Stimulated activated memory B cell treated with anti-CD40 and anti-IgM and Interleukin-4, amounts not matched to agents 10 μg/mL and 1 μg/mL and 100 μg/mL, for 72 hours (primary cell): Measurements from ENCODE around the gene SMIM32.

Experiments used
- ATAC-seq: fragments of 150-1000 bp; cut with Tn5 transposase; 2 replicates; pipeline ENCODE4 v1.10.0; 2021
- H3K27ac Mint-ChIP-seq: one replicate; pipeline ENCODE4 v1.8.0; 2022; ENCODE audit warnings: mild to moderate bottlenecking, mixed read lengths
- H3K27me3 Mint-ChIP-seq: one replicate; pipeline ENCODE4 v1.8.0; 2022; ENCODE audit warnings: mixed read lengths
- H3K36me3 Mint-ChIP-seq: one replicate; pipeline ENCODE4 v1.8.0; 2022; ENCODE audit warnings: mixed read lengths
- H3K4me1 Mint-ChIP-seq: one replicate; pipeline ENCODE4 v1.8.0; 2022; ENCODE audit warnings: mixed read lengths
- H3K4me3 Mint-ChIP-seq: one replicate; pipeline ENCODE4 v1.8.0; 2022; ENCODE audit warnings: mild to moderate bottlenecking, moderate library complexity, mixed read lengths
- H3K9me3 Mint-ChIP-seq: one replicate; pipeline ENCODE4 v1.8.0; 2022; ENCODE audit warnings: mixed read lengths

The SMIM32 gene

DNA sequence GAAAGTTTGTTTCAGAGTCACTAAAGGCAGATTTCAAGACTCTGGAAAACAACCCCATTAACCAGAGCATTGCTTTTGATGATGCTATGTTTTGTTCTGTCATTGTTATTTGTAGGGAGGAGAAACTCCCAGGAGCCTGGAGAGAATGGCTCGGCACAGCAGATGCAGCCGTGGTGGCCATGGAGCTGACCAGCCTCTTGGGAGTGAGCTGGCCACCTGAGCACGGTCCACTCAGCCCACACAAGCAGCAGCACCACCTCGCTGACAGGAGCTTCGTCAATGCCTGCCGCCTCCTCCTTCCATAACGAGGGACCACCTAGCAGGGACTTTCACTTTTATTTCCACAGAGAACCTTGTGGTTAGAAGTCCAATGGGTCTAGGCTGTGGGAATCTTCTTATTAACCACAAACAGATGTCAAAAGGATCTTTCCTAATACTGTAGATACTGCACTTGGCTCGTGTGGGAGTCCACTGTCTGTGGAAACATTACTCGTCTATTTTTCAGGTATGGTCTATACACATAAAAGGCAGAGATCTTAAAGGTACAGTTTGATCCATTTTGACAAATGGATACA is 21.0 kb upstream of the SMIM32 start:
- H3K9me3 Mint-ChIP-seq = no peaks in the 10 kb centered on the region
- peaks cover 44% of the 10 kb centered on the region for H3K27me3 Mint-ChIP-seq
- no peaks in the 10 kb centered on the region for H3K36me3 Mint-ChIP-seq
- no peak for ATAC-seq
- no peak overlapping the region for H3K27ac Mint-ChIP-seq
- H3K4me3 Mint-ChIP-seq = no peak overlapping the region
- H3K4me1 Mint-ChIP-seq = peaks cover 4% of the 10 kb centered on the region

DNA sequence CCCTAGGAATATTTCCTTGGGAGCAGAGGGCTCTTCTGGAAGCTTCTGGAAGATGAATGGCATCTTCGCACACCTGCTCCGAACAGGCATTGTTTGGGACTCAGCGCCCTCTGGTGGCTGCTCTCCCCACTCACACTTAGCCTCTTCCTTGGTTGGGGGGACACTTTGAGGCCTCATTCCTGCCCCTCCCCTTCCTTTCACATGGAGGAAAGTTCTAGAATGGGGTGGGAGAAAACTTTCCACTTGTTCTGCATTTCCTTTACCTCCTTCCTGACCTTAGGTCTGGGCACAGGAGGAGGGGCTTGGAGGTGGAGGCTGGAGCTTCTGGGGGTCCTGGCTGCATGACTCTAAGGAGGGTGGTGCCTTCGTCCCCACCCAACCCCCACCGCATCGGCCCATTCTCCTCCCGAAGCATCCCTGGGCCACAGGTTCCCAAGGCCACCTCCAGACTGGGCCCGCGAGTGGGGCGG is 19.3 kb upstream of the SMIM32 start:
- H3K27me3 Mint-ChIP-seq = peaks cover 51% of the 10 kb centered on the region
- H3K27ac Mint-ChIP-seq = no peak overlapping the region
- H3K4me3 Mint-ChIP-seq = no peak overlapping the region
- peaks cover 4% of the 10 kb centered on the region for H3K4me1 Mint-ChIP-seq
- H3K9me3 Mint-ChIP-seq = no peaks in the 10 kb centered on the region
- no peaks in the 10 kb centered on the region for H3K36me3 Mint-ChIP-seq
- ATAC-seq = no peak

GRCh38 chr5:136211282-136212040 is 18.5 kb upstream of the SMIM32 start:
- Mint-ChIP-seq H3K27ac (no peak overlapping the region), H3K27me3 (peaks cover 47% of the 10 kb centered on the region), H3K4me1 (peaks cover 4% of the 10 kb centered on the region), H3K4me3 (no peak overlapping the region), H3K36me3 (no peaks in the 10 kb centered on the region), H3K9me3 (no peaks in the 10 kb centered on the region)
- no peak for ATAC-seq

- Mint-ChIP-seq H3K36me3 (no peaks in the 10 kb centered on the region), H3K27ac (no peak overlapping the region), H3K4me3 (no peak overlapping the region), H3K27me3 (peaks cover 35% of the 10 kb centered on the region), H3K4me1 (peaks cover 4% of the 10 kb centered on the region), H3K9me3 (no peaks in the 10 kb centered on the region)
- no peak for ATAC-seq
These were observed 17.3 kb upstream of the SMIM32 start for GRCh38 chr5:136210259-136210658.

- peaks cover 4% of the 10 kb centered on the region for H3K4me1 Mint-ChIP-seq
- peaks cover 34% of the 10 kb centered on the region for H3K27me3 Mint-ChIP-seq
- ATAC-seq = no peak
- H3K4me3 Mint-ChIP-seq = no peak overlapping the region
- H3K36me3 Mint-ChIP-seq = no peaks in the 10 kb centered on the region
- H3K9me3 Mint-ChIP-seq = no peaks in the 10 kb centered on the region
- no peak overlapping the region for H3K27ac Mint-ChIP-seq
These were observed 16.5 kb upstream of the SMIM32 start for GRCh38 chr5:136209346-136209910.

GRCh38 chr5:136208916-136209315 is 16.0 kb upstream of the SMIM32 start:
- peaks cover 34% of the 10 kb centered on the region for H3K27me3 Mint-ChIP-seq
- no peak overlapping the region for H3K27ac Mint-ChIP-seq
- no peaks in the 10 kb centered on the region for H3K9me3 Mint-ChIP-seq
- no peaks in the 10 kb centered on the region for H3K36me3 Mint-ChIP-seq
- no peak for ATAC-seq
- peaks cover 4% of the 10 kb centered on the region for H3K4me1 Mint-ChIP-seq
- H3K4me3 Mint-ChIP-seq = no peak overlapping the region

DNA sequence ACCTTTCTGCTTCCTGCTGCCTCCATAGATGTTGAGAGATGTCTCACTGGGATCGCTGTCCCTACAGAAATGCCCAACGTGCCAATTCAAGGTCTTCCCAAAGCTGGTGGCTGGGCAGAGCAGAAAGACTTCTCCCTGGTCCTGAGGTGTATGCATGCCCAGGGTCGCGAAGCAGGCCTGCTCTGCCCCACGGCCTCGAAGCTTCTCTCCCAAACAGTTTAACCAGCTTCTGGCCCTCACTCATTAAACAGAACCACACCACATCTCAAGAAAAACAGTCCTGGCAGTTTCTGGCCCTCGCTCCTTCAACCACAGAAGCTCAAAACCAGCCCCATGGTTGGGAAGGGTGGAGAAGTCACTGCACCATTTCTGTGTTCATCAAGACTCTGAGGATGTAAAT is 14.7 kb upstream of the SMIM32 start:
- ATAC-seq = no peak
- Mint-ChIP-seq H3K27me3 (peaks cover 34% of the 10 kb centered on the region), H3K9me3 (no peaks in the 10 kb centered on the region), H3K36me3 (no peaks in the 10 kb centered on the region), H3K4me1 (peaks cover 4% of the 10 kb centered on the region), H3K4me3 (no peak overlapping the region), H3K27ac (no peak overlapping the region)

GRCh38 chr5:136206361-136206760 is 13.4 kb upstream of the SMIM32 start:
- Mint-ChIP-seq H3K4me3 (no peak overlapping the region), H3K9me3 (no peaks in the 10 kb centered on the region), H3K27me3 (peaks cover 32% of the 10 kb centered on the region), H3K36me3 (no peaks in the 10 kb centered on the region), H3K4me1 (no peaks in the 10 kb centered on the region), H3K27ac (no peak overlapping the region)
- no peak for ATAC-seq

- Mint-ChIP-seq H3K4me3 (no peak overlapping the region), H3K9me3 (no peaks in the 10 kb centered on the region), H3K27ac (no peak overlapping the region), H3K4me1 (no peaks in the 10 kb centered on the region), H3K36me3 (no peaks in the 10 kb centered on the region), H3K27me3 (peaks cover 33% of the 10 kb centered on the region)
- ATAC-seq = no peak
These were observed 13.0 kb upstream of the SMIM32 start for GRCh38 chr5:136205941-136206340.

- no peak overlapping the region for H3K27ac Mint-ChIP-seq
- no peaks in the 10 kb centered on the region for H3K36me3 Mint-ChIP-seq
- H3K4me1 Mint-ChIP-seq = no peaks in the 10 kb centered on the region
- no peak overlapping the region for H3K4me3 Mint-ChIP-seq
- H3K9me3 Mint-ChIP-seq = no peaks in the 10 kb centered on the region
- H3K27me3 Mint-ChIP-seq = peaks cover 28% of the 10 kb centered on the region
- no peak for ATAC-seq
These were observed 12.2 kb upstream of the SMIM32 start for GRCh38 chr5:136205061-136205702.

DNA sequence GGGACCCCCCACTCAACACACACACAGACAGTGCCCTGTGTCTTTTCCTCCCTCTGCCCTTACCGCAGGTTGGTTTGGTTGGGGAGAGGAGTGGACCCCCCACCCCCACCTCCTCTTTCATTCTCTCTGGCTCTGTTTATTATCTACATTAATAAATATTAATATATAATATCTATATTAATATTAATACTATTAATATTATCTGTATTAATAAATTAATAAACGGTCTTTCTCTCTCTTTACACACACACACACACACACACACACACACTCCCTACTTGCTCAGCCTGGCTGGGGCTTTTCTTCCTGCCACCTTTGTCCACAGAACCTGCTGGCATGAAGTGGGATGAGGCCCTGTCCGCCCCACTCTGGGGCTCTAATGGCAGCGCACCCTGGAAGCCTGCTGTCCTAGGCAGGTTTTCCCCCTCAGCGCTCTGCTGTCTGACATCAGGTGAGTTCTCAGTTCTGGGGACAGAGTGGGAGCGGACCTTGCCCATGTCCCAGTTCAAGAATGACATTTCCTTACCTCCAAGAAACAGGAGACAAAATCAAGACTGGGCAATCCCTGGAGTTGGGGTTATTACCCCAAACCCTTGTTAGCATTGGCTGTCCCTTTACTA is 10.5 kb upstream of the SMIM32 start:
- Mint-ChIP-seq H3K4me1 (no peaks in the 10 kb centered on the region), H3K9me3 (no peaks in the 10 kb centered on the region), H3K27ac (no peak overlapping the region), H3K27me3 (peaks cover 29% of the 10 kb centered on the region), H3K36me3 (no peaks in the 10 kb centered on the region), H3K4me3 (no peak overlapping the region)
- ATAC-seq = no peak

DNA sequence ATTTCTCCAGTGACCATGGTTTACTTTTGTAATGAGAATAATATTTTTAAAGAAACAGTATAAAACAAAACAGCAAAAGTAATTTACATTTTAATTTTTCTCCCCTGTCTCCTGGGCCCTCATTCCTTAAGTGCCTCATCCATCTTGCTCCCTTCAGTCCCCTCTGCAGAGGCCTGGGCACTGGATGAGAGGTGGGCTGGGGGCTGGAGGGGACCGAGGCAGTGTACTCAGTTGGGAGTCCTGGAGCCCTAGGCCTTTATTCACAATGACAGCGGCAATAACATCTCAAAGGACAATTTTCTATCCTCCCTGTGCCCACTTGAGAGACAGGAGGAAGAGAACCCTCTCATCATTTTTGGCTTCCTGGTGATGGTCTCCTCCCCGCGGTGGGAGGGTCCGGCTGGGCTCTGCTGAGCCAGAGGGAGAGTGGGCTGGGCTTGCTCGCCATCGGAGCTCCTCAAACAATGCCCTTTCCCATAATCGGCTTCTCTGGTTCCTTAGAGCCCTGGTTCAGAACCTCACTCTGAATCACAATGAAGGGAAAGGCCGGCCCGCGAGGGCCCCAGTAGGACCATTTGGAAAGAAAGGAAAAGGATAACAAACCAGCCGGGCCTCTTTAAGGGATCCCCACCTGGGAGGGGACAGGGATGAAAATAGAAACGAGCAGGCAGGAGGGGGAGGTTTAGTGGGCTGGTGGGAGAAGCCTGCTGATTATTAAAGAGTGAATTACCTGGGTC is 9.7 kb upstream of the SMIM32 start:
- no peak for ATAC-seq
- Mint-ChIP-seq H3K4me1 (no peaks in the 10 kb centered on the region), H3K4me3 (no peak overlapping the region), H3K9me3 (no peaks in the 10 kb centered on the region), H3K27me3 (peaks cover 31% of the 10 kb centered on the region), H3K27ac (no peak overlapping the region), H3K36me3 (no peaks in the 10 kb centered on the region)

- Mint-ChIP-seq H3K36me3 (no peaks in the 10 kb centered on the region), H3K9me3 (no peaks in the 10 kb centered on the region), H3K4me1 (no peaks in the 10 kb centered on the region), H3K4me3 (no peak overlapping the region), H3K27me3 (peaks cover 38% of the 10 kb centered on the region), H3K27ac (no peak overlapping the region)
- no peak for ATAC-seq
These were observed 8.9 kb upstream of the SMIM32 start for GRCh38 chr5:136201870-136202269.

- ATAC-seq = no peak
- no peaks in the 10 kb centered on the region for H3K9me3 Mint-ChIP-seq
- H3K27me3 Mint-ChIP-seq = peaks cover 48% of the 10 kb centered on the region
- no peak overlapping the region for H3K27ac Mint-ChIP-seq
- H3K36me3 Mint-ChIP-seq = no peaks in the 10 kb centered on the region
- H3K4me1 Mint-ChIP-seq = no peaks in the 10 kb centered on the region
- no peak overlapping the region for H3K4me3 Mint-ChIP-seq
These were observed 7.8 kb upstream of the SMIM32 start for GRCh38 chr5:136200761-136201160.

DNA sequence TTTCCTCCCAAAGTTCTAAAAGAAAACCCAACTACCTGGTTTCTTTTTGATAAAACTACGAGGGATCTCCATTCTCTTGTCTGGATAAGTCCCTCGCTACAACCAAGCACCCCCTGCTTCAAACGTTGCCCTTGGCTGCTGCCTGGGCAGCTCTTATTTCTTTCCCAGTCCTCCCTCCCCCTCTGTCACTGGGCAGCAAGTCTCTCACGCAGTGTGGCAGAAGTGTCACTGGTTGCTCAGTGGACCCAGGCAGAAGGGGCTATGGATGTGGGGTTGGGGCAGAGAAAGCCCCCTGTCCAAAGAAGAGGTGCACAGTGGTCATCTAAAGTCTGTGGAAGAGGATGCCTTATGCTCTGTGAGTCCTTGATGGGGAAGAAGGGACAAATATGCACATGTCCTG is 7.2 kb upstream of the SMIM32 start:
- no peaks in the 10 kb centered on the region for H3K9me3 Mint-ChIP-seq
- H3K36me3 Mint-ChIP-seq = no peaks in the 10 kb centered on the region
- no peaks in the 10 kb centered on the region for H3K4me1 Mint-ChIP-seq
- H3K27me3 Mint-ChIP-seq = peaks cover 55% of the 10 kb centered on the region
- no peak overlapping the region for H3K4me3 Mint-ChIP-seq
- ATAC-seq = no peak
- H3K27ac Mint-ChIP-seq = no peak overlapping the region
